ENCODE measurements around the gene PDHA2. TPM values are rescaled to one million over a fixed set of nuclear protein-coding genes. Genes with fewer than 3 reads are reported as not detected.

PDHA2 gene
- total RNA-seq, result not detected
- polyA plus RNA-seq, result not detected
- long read RNA-seq, donor 1, result 0 reads
- long read RNA-seq, donor 2, result 0 reads
- long read RNA-seq, donor 3, result 0 reads

DNA sequence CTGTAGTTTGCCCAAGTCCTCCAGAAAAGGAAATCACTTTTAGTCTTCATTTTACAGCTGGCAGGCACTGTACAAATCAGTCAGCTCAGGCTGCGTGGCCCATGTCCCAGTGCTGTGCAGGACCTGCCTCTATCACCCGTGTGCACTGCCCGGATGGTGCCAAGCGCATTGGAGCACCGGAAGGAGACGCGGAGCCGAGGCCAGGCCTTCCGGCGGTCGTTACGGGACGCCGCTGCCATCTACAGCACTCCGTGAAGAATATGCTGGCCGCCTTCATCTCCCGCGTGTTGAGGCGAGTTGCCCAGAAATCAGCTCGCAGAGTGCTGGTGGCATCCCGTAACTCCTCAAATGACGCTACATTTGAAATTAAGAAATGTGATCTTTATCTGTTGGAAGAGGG lies at the start of gene PDHA2:
Gene PDHA2 (plus strand): TSS at position 203 of the 400 bp plus-strand sequence. CDS start 58 bp downstream, at position 261.
- Histone ChIP-seq H3K27me3 (no peaks in the 10 kb centered on the region), H3K27ac (no peak within 1 kb of the TSS), H3K4me3 (no peak within 1 kb of the TSS), H3K36me3 (no peaks in the 10 kb centered on the region), H3K4me1 (peaks cover 0 to 4% (median 0%) of the 10 kb centered on the region in 12 donors), H3K9me3 (no peaks in the 10 kb centered on the region)
- no peak for ATAC-seq
- intact Hi-C loops (cut with DNase I), result no loop called here
- TF ChIP-seq, protein P1, sequence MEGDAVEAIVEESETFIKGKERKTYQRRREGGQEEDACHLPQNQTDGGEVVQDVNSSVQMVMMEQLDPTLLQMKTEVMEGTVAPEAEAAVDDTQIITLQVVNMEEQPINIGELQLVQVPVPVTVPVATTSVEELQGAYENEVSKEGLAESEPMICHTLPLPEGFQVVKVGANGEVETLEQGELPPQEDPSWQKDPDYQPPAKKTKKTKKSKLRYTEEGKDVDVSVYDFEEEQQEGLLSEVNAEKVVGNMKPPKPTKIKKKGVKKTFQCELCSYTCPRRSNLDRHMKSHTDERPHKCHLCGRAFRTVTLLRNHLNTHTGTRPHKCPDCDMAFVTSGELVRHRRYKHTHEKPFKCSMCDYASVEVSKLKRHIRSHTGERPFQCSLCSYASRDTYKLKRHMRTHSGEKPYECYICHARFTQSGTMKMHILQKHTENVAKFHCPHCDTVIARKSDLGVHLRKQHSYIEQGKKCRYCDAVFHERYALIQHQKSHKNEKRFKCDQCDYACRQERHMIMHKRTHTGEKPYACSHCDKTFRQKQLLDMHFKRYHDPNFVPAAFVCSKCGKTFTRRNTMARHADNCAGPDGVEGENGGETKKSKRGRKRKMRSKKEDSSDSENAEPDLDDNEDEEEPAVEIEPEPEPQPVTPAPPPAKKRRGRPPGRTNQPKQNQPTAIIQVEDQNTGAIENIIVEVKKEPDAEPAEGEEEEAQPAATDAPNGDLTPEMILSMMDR (IDR thresholded peaks at IDR 0.05), result no peak
- no peak for TF ChIP-seq POLR2A (IDR thresholded peaks at IDR 0.05)
- WGBS, 4 donors, result 97 to 99% (median 98%) methylated on average over 22 of the region's 22 CpGs
- peak in 1 of 5 donors; percentile 18 for DNase-seq

DNA sequence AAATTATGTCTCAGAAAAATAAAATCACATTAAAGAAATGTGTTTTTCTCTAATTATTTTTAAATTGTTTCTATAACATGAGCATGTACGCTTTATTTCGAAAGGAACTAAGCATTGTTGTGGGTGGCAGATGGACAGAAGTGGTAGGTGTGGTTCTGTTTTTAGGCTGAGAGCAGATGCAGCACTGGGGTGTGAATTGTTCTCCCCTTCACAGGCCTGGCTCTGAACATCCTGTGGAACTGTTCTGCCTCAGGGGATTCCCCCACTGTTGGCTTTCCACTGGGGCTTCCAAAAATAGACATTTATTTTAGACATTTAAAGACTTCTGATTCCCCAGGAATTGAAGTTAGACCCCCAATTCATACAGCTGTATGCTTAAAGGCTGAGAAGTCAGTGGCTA lies 41.9 kb upstream of the PDHA2 start:
- intact Hi-C loops (cut with DNase I), result no loop called here
- Histone ChIP-seq H3K4me3 (no peak overlapping the region), H3K4me1 (no peaks in the 10 kb centered on the region), H3K27ac (no peak overlapping the region), H3K27me3 (no peaks in the 10 kb centered on the region), H3K36me3 (no peaks in the 10 kb centered on the region), H3K9me3 (peaks cover 0 to 9% (median 0%) of the 10 kb centered on the region in 12 donors)
- no peak for TF ChIP-seq POLR2A (IDR thresholded peaks at IDR 0.05)
- TF ChIP-seq, protein P1 (IDR thresholded peaks at IDR 0.05), result no peak
- DNase-seq (no peak), ATAC-seq (no peak)
- WGBS, 4 donors, result 44 to 77% (median 60%) methylated on average over 2 of the region's 2 CpGs

DNA sequence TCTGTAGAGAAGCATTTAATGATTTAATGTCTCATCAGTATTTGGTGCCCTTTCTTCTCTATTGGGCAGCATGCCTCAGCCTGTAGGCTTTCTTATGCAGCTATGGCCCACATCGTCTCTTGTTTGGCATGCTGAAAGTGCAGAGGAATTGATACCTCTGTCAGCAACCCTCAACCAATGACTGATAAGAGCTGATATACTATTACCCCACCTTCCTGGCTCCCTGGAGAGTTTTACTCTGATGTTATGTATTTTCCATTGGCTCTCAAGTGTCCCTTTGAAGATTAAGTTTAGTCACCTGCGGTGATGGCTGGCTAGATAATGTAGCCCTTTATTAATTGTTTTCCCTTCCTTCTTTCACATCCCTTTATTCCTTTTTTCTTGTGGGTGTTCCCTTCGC lies 41.2 kb upstream of the PDHA2 start:
- WGBS, 4 donors, result 73 to 81% (median 75%) methylated on average over 3 of the region's 3 CpGs
- DNase-seq (no peak), ATAC-seq (no peak)
- Histone ChIP-seq H3K36me3 (no peaks in the 10 kb centered on the region), H3K4me1 (no peaks in the 10 kb centered on the region), H3K27ac (no peak overlapping the region), H3K9me3 (peaks cover 0 to 9% (median 0%) of the 10 kb centered on the region in 12 donors), H3K4me3 (no peak overlapping the region), H3K27me3 (no peaks in the 10 kb centered on the region)
- intact Hi-C loops (cut with DNase I), result no loop called here
- TF ChIP-seq, protein P1 (IDR thresholded peaks at IDR 0.05), result no peak
- TF ChIP-seq POLR2A (IDR thresholded peaks at IDR 0.05), result no peak

DNA sequence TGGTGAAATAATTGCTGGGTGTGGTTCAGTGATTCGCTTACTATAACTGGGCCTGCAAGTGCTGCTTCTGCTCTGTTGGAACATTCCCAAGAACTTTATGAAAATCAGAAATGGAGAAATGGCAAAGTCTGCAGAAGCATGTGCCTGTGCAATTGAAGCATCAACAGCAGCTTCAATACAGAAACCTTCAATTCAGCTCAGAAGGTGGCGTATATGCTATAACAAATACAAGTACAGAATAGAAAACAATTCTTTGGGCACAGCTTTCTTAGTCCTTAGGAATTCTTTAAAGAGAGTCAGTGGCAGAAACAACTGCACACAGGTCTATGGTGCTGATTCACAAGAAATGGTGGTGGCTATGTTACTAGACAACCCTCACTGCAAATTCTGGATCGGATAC lies 18.0 kb upstream of the PDHA2 start:
- no peak overlapping the region for H3K27ac ChIP-seq
- no peak for TF ChIP-seq POLR2A (IDR thresholded peaks at IDR 0.05)
- no peaks in the 10 kb centered on the region for H3K9me3 ChIP-seq
- no peaks in the 10 kb centered on the region for H3K27me3 ChIP-seq
- no peak overlapping the region for H3K4me3 ChIP-seq
- H3K4me1 ChIP-seq, result no peaks in the 10 kb centered on the region
- intact Hi-C loops (cut with DNase I), result no loop called here
- DNase-seq (no peak), ATAC-seq (no peak)
- 63 to 69% (median 67%) methylated on average over 3 of the region's 3 CpGs for WGBS, 4 donors
- no peaks in the 10 kb centered on the region for H3K36me3 ChIP-seq

DNA sequence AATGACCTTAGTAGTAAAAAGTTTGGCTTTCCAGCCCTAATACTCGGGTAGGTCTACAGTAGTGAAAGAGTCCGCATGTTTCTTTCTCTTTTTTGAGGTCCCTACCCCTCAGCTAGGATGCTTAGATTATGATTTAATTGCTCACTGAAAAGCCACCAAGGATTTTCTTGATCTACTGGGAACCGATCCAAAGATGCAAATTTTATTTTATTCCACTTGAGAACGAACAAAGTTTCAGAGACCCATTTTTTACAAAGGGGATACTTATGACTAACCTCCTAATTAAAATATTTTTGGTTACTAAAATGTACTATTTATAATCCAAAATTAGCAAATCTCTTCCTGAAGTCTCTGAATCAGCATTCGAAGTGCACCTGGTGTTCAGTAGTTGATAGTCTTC lies 14.3 kb upstream of the PDHA2 start:
- Histone ChIP-seq H3K36me3 (no peaks in the 10 kb centered on the region), H3K9me3 (no peaks in the 10 kb centered on the region), H3K4me3 (no peak overlapping the region), H3K27me3 (no peaks in the 10 kb centered on the region), H3K27ac (no peak overlapping the region), H3K4me1 (no peaks in the 10 kb centered on the region)
- WGBS, 4 donors, result 72 to 83% (median 79%) methylated on average over 5 of the region's 5 CpGs
- DNase-seq (no peak), ATAC-seq (no peak)
- intact Hi-C loops (cut with DNase I), result no loop called here
- TF ChIP-seq, protein P1 (IDR thresholded peaks at IDR 0.05), result no peak
- TF ChIP-seq POLR2A (IDR thresholded peaks at IDR 0.05), result no peak
